ENCODE data around the gene ZNF426.
"Not testable (repeated sequence)": the region's sequence is repeated elsewhere in the genome, so short reads cannot be mapped to it uniquely, and the experiment has no call there.

Gene ZNF426

GRCh38 chr19:9538183-9539058 is at the start of gene ZNF426:
Gene ZNF426, minus strand, starts transcription at chr19:9538645. Its CDS starts 2,413 bp downstream, at chr19:9536232.
- DNase-seq: peak; percentile 87

- DNase-seq: peak; percentile 75
These were observed 48.3 kb upstream of the ZNF426 start for GRCh38 chr19:9586764-9587163.

GRCh38 chr19:9584073-9584833 is 45.8 kb upstream of the ZNF426 start, which contains the start of gene ZNF121:
Gene ZNF121, minus strand, starts transcription at chr19:9584504. Its CDS starts 16,407 bp downstream, at chr19:9568097.
- peak; percentile 84 for DNase-seq

GRCh38 chr19:9582081-9582725 is 43.8 kb upstream of the ZNF426 start:
- not testable (repeated sequence) for DNase-seq

GRCh38 chr19:9580728-9581127 is 42.3 kb upstream of the ZNF426 start:
- DNase-seq: no peak

- no peak for DNase-seq
These were observed 31.8 kb upstream of the ZNF426 start for GRCh38 chr19:9570255-9570654.

- no peak for DNase-seq
These were observed 28.3 kb upstream of the ZNF426 start for GRCh38 chr19:9566729-9567128.

- DNase-seq: no peak
These were observed 27.7 kb upstream of the ZNF426 start for GRCh38 chr19:9565900-9566705.

- DNase-seq: no peak
These were observed 14.3 kb upstream of the ZNF426 start for GRCh38 chr19:9552536-9553274.

- DNase-seq: no peak
These were observed 9.4 kb upstream of the ZNF426 start for GRCh38 chr19:9547870-9548269.

GRCh38 chr19:9541281-9541680 is 2.8 kb upstream of the ZNF426 start:
- not testable (repeated sequence) for DNase-seq

- DNase-seq: not testable (repeated sequence)
These were observed 1.5 kb upstream of the ZNF426 start for GRCh38 chr19:9539921-9540320.

- not testable (repeated sequence) for DNase-seq
These were observed 756 bp upstream of the ZNF426 start for GRCh38 chr19:9539201-9539600.

GRCh38 chr19:9535934-9536333 is 2.5 kb downstream of the ZNF426 start:
- no peak for DNase-seq

GRCh38 chr19:9531933-9532332 is 6.5 kb downstream of the ZNF426 start:
- no peak for DNase-seq

GRCh38 chr19:9528757-9529336 is 9.6 kb downstream of the ZNF426 start:
- DNase-seq: no peak

GRCh38 chr19:9523885-9524474 is 14.5 kb downstream of the ZNF426 start:
- DNase-seq: no peak

GRCh38 chr19:9507285-9507684 is 31.2 kb downstream of the ZNF426 start:
- no peak for DNase-seq

GRCh38 chr19:9500796-9501195 is 37.6 kb downstream of the ZNF426 start:
- no peak for DNase-seq

- no peak for DNase-seq
These were observed 40.1 kb downstream of the ZNF426 start, which contains the start of gene ZNF560 for GRCh38 chr19:9498183-9498902. Gene ZNF560, minus strand, starts transcription at chr19:9498616. Its CDS starts 23,303 bp downstream, at chr19:9475313.

Measured in stimulated activated CD4-positive, alpha-beta T cell treated with anti-CD3 and anti-CD28 coated beads, Interleukin-4, amount 100 ng/mL, for 1 hour (primary cell).